ENCODE measurements around the gene CLCN2. TPM values are rescaled to one million over a fixed set of nuclear protein-coding genes. Genes with fewer than 3 reads are reported as not detected.

The CLCN2 gene
- total and polyA plus RNA-seq, 2 of the 4 experiments (the other 2 are of a cell fraction): 2.9 to 5.8 TPM

GRCh38 chr3:184353546-184353941 is 7.9 kb downstream of the CLCN2 start:
- in situ Hi-C loops (cut with MboI; ENCODE audit: low sequenced_read_pairs): no loop called here
- H2AK9ac ChIP-seq (replicated peaks; ENCODE audit: low read depth, low read length, poor library complexity): no peak overlapping the region
- no peak overlapping the region for H2BK5ac ChIP-seq (ENCODE audit: low read depth, low read length, poor library complexity, severe bottlenecking)
- ChIA-PET CTCF (interaction anchor here (0.6 kb wide), 2 partner anchors 13 to 96 kb away, joined by 3 to 4 read pairs; no protein-coding TSS in a partner anchor), POLR2A (ENCODE audit: unreplicated experiment) (no interaction called here)
- H3K4me1 ChIP-seq (ENCODE audit: control insufficient read depth, insufficient read depth, low read length): no peaks in the 10 kb centered on the region
- no peak overlapping the region for H2BK15ac ChIP-seq (ENCODE audit: low read depth, low read length)
- no peak overlapping the region for H2AFZ ChIP-seq (replicated peaks; ENCODE audit: low read length, poor library complexity)
- no peak overlapping the region for H2BK20ac ChIP-seq (ENCODE audit: low read depth, low read length)
- no peak overlapping the region for H3K23ac ChIP-seq (ENCODE audit: low read depth, low read length)
- no peaks in the 10 kb centered on the region for H3K27me3 ChIP-seq (ENCODE audit: control insufficient read depth, insufficient read depth, low read length)
- dilution Hi-C loops (cut with HindIII; ENCODE audit: low sequenced_read_pairs, unreplicated experiment): loop anchor here (25.0 kb wide), 1 partner anchor 184 kb away; no protein-coding TSS in a partner anchor
- WGBS, 2 experiments (ENCODE audit: extremely low coverage in 2 of 2, insufficient read length in 1 of 2): 100% methylated on average over 8 of the region's 11 CpGs; no CpG with 5 or more reads in 1 of the 2 experiments
- H3K4me2 ChIP-seq (ENCODE audit: low read depth, low read length): no peak overlapping the region
- H4K91ac ChIP-seq (ENCODE audit: insufficient read depth, low read depth, low read length): no peak overlapping the region
- H3K4me3 ChIP-seq (ENCODE audit: insufficient read depth, low read depth, low read length): no peak overlapping the region
- intact Hi-C loops (cut with micrococcal nuclease): no loop called here
- ATAC-seq (ENCODE audit: low read depth) (no peak), DNase-seq (no peak)
- no peak for TF ChIP-seq ELK1 (IDR thresholded peaks at IDR 0.05; ENCODE audit: borderline replicate concordance, low read depth, low read length)
- no peak for TF ChIP-seq CHD1 (IDR thresholded peaks at IDR 0.05; ENCODE audit: low read depth, low read length)
- TF ChIP-seq RCOR1 (IDR thresholded peaks at IDR 0.05; ENCODE audit: insufficient replicate concordance, low read length): no peak
- TF ChIP-seq MAFK (IDR thresholded peaks at IDR 0.05; ENCODE audit: low read depth, low read length): no peak
- TF ChIP-seq, protein P1, sequence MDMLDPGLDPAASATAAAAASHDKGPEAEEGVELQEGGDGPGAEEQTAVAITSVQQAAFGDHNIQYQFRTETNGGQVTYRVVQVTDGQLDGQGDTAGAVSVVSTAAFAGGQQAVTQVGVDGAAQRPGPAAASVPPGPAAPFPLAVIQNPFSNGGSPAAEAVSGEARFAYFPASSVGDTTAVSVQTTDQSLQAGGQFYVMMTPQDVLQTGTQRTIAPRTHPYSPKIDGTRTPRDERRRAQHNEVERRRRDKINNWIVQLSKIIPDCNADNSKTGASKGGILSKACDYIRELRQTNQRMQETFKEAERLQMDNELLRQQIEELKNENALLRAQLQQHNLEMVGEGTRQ (IDR thresholded peaks at IDR 0.05; ENCODE audit: low read depth, low read length): no peak
- TF ChIP-seq POLR2A (IDR thresholded peaks at IDR 0.05; ENCODE audit: low read depth, low read length): no peak
- no peak for TF ChIP-seq RAD21 (IDR thresholded peaks at IDR 0.05; ENCODE audit: low read length)
- TF ChIP-seq BHLHE40 (IDR thresholded peaks at IDR 0.05; ENCODE audit: low read depth, low read length): no peak
- no peak for TF ChIP-seq MXI1 (IDR thresholded peaks at IDR 0.05; ENCODE audit: borderline replicate concordance, low read depth, low read length)
- TF ChIP-seq NFE2L2 (IDR thresholded peaks at IDR 0.05; ENCODE audit: low read depth, low read length): no peak
- H4K20me1 ChIP-seq (ENCODE audit: insufficient read depth, low read length): no peaks in the 10 kb centered on the region; the same call in 1 of the 2 replicates
- no peak overlapping the region for H3K56ac ChIP-seq (ENCODE audit: extremely low read depth, insufficient read depth, low read length)
- H3K4ac ChIP-seq (ENCODE audit: low read depth, low read length): no peak overlapping the region
- no peak overlapping the region for H3K9ac ChIP-seq (ENCODE audit: low read depth, low read length)
- peaks cover 22% of the 10 kb centered on the region for H3K36me3 ChIP-seq (ENCODE audit: control insufficient read depth, insufficient read depth, low read length)
- no peak overlapping the region for H4K5ac ChIP-seq (ENCODE audit: low read depth, low read length)
- H3K18ac ChIP-seq (ENCODE audit: low read depth, low read length): no peak overlapping the region
- no peak overlapping the region for H3K27ac ChIP-seq (ENCODE audit: insufficient read depth, low read length)
- BruUV-seq (replicated peaks): no TSS peak
- no peaks in the 10 kb centered on the region for H3K9me3 ChIP-seq (ENCODE audit: control insufficient read depth, insufficient read depth, low read length)
- H3K79me1 ChIP-seq (ENCODE audit: low read depth in 1 of 2, low read length in 2 of 2): no peaks in the 10 kb centered on the region
- H4K8ac ChIP-seq (ENCODE audit: low read depth in 2 of 2, low read length in 2 of 2): no peak overlapping the region
- no peak overlapping the region for H3K14ac ChIP-seq (replicated peaks; ENCODE audit: low read depth, low read length)
- no peak overlapping the region for H2BK120ac ChIP-seq (ENCODE audit: low read depth, low read length)
- no peak overlapping the region for H2AK5ac ChIP-seq (ENCODE audit: low read depth, low read length)
- peaks cover 9% of the 10 kb centered on the region; the same call in 1 of the 2 replicates for H3K9me1 ChIP-seq (ENCODE audit: insufficient read depth, low read length)

Measured in IMR-90 (cell line).